Inflammatory macrophage (primary cell): ENCODE results near the gene NRIP1.
"Not testable (repeated sequence)": the region's sequence is repeated elsewhere in the genome, so short reads cannot be mapped to it uniquely, and the experiment has no call there.

Experiments used
- DNase-seq, 2 donors: peaks; one replicate each; pipeline ENCODE4 v3.0.0-alpha.2; 2020 to 2022

NRIP1 gene

GRCh38 chr21:14972678-14973077 lies 92.1 kb downstream of the NRIP1 start:
- no peak for DNase-seq

DNA sequence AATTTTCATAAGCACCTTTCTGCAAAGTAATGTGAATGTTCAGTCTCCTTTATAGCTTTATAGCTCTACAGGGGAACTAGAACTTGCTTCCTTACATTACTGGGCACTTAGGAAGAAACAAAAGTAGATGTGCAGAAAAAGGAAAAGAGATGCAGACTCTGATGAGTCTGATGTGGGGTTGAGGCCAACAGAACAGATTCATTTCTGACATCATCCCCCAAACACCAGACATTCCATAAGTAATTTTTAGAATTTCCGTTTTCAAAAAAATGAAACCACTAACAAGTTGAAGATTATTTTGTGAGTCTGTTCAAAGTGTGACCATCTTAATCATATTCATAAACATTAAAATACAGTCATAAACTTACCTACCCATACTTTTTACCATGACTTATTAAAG lies 96.0 kb downstream of the NRIP1 start:
- DNase-seq = no peak

DNA sequence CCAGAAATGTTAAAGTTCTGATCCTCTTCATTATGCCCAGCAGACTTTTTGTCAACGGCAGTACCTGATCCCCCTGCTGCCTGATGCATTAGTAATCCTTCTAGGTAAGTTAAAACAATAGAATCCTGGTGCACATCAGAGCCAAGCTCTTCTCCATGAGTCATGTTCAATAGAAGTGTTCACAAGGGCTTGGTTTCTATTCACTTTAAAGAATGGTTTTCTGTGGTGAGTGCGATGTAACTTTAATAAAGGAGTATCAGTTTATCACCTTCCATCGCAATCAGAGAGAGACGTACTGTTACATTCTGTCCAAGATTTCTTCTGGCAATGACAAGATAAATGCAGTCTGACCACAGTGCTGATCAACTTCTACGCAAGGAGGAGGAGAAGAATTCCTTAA lies 96.8 kb downstream of the NRIP1 start:
- DNase-seq = no peak

GRCh38 chr21:14964621-14965020 lies 100.2 kb downstream of the NRIP1 start:
- peak; percentile 65 to 66 for DNase-seq

GRCh38 chr21:14962217-14962616 lies 102.6 kb downstream of the NRIP1 start:
- no peak for DNase-seq

DNA sequence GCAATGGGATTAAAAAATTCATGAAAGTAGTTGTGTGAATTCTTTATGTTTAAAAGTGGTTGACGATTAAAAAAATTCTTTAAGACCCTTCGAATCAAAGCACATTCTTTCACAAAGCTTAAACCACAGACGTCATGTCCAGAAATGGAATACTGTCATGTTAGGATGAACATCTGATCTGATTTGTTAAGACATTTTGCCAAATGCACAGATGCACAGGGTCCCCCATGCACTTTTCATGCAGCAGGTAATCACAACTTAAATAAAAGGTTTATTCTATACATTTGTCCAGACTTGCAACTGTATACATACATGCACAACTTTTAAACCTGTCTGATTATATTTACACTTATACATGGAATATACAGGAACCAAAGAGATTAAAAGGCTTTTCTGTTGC lies 103.3 kb downstream of the NRIP1 start:
- DNase-seq = no peak

DNA sequence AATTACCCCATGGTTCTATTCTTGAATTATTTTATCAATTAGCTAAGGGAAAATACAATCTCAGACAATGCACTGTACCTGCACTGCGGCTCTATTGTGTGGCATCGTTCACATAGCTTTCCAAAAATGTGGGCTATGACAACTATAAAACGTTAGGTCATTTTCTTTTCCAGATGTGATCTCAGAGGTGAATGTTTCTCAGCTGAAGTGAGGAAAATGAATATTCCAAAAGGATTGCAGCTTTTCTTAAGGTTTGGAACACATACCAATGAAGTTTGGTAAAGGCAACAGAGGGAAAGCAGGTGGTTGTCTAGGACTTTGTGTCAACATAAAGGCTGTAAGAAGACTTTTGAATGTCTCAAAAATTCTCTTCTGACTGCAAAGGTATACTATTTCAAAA lies 105.5 kb downstream of the NRIP1 start:
- no peak for DNase-seq

DNA sequence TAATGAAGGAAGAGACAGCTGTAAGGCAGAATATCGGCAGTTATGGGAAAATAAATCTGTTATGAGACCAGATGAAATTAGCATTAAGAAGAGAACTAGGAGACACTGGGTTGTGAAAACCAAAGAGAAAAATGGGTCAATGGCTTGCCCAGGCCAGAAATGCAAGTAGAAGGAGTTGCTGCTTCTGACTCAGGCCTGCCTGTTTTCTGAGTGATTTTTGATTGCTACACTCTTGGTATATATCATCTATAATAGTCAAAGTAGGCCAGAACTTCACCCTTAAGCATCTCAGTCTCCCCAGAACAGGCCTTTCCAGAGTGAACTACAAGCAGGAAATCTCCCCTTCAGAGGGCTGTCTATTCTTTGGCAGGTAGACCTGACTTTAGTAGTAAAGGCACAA lies 107.0 kb downstream of the NRIP1 start:
- no peak for DNase-seq

DNA sequence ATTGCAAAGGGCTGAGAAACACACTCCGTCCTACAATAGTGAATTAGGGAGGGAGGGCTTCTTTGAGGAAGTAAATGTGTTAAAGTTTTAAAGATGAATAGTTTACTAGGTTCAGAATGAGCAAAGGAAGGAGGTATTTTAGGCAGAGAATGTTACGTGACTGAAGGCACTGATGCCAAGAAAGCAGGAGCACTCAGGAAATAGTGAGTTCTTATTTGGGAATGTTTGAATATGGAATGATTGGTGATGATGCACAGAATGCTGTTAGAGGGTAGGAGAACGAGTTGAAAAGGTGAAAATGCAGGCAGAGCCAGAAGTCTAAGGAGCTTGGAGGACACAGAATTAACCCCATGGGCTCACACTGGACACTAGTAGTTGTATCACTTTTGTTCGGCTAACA lies 108.0 kb downstream of the NRIP1 start:
- DNase-seq = no peak

DNA sequence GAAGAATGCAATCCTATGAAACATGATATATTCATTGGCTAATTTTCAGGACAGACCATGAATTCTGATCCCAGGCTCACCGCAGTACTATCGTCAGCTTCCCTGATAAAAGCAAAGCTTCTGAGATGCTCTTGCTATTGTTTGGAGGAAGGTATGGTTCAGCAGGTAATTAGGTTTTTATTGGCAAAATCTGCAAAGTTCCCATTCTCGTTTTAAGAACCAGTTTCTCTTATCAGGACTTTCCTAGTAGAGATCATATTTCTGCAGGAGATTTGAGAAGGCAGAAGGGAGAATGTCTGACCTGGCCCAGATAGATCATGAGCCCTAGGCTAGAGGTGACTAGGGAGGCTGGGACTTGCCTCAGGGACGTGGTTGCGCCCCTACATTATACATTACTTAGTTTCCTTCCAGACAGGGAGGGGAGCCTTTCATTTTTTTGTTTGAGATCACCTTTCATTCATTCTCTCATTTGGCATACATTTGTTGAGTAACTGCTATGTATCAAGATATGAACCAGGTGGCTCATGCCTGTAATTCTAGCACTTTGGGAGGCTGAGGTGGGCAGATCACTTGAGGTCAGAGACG lies 108.8 kb downstream of the NRIP1 start:
- DNase-seq = no peak

DNA sequence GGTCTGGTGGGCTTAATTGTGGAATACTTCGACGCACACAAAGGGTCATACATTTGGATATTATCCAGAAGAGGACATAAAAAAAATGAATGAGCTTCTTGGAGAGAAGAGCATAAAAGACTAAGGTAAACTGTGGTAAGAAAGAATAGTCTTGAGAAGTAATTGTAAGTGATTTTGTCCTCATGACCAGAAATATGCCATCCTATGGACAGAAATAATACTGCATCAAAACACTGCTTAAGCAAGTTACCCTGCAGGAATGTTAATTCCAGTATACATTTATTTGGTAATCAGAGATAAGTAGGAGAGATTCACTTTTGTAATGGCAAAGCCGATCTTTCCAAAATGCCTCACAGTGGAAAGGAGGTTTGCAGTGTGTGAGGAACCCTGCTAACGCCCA lies 111.9 kb downstream of the NRIP1 start:
- DNase-seq = peak in 1 of 2 donors; percentile 14

DNA sequence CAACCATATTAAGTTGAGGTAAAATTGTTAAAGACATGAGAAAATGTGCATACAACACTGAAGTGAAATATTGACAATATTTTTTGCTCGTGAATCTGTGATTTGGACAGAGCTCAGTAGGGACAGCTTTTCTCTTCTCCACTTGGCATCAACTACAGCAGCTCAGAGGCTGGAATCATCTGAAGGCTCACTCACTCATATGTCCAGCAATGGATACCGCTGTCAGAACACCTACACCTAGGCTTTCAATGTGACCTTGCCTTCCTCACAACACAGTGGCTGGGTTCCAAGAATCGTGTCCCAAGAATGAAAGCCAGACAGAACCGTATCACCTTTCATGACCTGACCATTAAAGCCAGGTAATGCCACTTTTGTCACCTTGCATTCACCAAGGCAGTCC lies 115.2 kb downstream of the NRIP1 start:
- DNase-seq = no peak

- no peak for DNase-seq
Observed at GRCh38 chr21:14947613-14948160, 117.1 kb downstream of the NRIP1 start.

- no peak for DNase-seq
Observed at GRCh38 chr21:14945176-14945575, 119.6 kb downstream of the NRIP1 start.

DNA sequence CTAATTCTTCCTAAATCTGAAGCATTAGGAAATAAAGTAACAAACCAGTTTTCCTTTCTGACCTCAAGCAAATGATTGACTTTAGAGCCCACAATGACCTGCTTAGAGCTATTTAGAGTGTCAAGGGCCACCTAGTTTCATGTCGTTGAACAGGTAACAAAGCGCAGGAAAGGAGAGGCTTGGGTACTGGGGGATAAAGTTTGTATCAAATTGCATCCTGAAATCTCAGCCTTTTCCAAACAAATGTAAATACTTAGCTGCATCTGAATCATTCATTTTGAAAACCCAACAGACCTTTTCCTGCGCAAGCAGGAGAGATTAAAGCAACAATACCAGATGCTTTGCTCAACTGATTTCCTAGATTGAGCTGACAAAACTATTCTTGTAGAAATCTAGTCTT lies 121.2 kb downstream of the NRIP1 start:
- DNase-seq = no peak

DNA sequence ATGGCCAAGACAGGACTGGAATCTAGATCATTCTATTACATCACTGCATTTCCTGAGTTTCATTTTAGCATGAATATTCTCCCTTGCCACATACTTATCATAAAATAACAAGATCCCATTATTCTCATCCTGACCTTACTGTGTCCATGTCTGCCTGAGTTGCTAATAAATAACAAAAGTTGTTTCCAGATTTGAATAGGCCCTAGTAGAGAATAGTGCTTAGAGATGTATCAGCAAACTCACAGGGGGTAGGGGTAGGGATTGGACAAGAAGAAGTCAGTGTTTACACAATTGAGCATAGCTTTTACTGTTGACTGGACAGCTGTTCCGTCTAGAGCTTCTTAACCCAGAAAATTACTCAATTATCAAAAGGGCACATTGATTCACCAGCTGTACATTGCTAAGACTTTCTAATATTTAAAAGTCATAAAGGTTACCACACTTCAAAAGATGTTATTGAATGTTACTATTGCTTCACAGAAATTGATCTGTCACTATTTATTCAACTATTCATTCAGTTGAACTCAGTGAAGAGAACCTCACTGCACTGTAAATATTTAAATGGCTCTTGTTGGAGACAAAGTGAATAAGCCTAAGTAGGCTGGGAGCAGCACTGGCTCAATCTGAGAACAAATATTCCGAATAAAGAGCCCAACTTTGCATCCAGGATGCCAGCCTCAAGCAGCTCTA lies 121.9 kb downstream of the NRIP1 start:
- DNase-seq = no peak

GRCh38 chr21:14927324-14927723 lies 137.5 kb downstream of the NRIP1 start:
- DNase-seq = not testable (repeated sequence)

DNA sequence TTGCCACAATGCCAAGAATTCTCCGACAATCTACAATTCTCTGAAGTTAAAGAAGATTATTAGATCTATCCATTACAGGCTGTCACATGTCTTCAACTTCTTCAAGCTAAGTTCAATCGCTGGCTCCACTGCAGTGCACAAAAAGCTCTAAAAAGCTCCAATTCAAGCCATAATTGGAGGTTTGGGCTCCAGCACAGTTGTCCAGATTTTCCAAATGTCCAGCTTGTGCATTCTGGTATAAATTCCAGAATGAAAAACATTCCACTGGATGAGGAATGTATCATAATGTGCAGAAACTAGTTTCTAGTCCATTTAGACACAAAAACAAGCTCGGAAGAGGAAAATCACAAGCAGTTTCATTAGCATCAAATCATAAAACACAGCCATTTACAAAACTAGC lies 138.6 kb downstream of the NRIP1 start:
- no peak for DNase-seq

DNA sequence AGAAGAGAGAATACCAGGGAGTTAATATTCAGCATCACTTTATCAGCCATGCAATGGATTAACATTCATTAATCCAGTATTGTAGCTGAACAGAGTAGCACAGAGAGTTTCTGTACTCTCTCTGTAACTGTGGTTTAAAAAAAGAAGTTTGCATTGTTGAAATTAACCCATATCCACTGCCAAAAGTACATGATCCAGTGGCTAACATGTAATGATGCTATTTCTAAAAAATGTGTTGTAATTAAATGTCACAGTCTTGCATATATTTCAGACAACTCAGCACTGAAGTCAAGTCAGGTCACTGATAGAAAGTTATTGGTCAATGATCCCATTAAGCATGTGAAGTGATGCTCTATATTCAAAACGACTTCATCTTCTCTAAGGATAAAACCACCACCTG lies 141.3 kb downstream of the NRIP1 start:
- no peak for DNase-seq

DNA sequence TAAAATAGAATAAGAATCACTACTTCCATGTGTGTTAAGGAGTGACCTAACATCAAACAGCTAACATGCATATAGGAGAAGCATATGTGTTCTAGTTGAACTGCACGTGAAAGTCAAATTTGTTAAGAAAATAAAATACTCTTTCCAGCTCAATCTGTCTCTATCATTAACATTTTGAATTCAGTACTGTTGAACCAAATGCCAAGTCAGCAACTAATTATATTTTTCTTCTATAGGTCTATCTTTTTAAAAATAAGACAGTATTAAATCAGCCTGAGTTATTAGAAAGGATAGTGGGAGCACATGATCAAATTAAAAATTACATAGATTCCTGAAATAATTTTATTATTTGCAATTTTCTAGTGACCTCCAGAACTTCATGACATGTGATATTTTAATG lies 141.8 kb downstream of the NRIP1 start:
- no peak for DNase-seq

- DNase-seq = no peak
Observed at GRCh38 chr21:14918527-14918926, 146.3 kb downstream of the NRIP1 start.

DNA sequence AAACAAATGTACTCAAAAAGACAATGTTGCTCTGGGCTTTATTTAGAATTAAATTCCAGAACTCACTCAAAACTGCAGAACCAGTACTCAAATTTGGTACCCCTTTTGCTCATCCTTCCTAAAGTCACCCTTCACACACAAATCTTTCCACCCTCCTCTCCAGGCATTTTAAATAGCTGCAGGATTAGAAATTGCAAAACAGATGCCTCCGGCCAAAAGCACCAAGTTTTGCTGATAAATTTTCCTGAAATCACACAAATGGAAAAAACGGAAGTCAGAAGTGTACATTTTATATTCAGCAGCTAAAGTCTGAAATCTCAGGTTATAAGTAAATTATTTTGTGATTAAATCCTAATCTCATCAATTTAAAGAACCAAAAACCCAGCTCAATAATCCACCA lies 147.0 kb downstream of the NRIP1 start:
- DNase-seq = no peak

GRCh38 chr21:14916676-14917141 lies 148.1 kb downstream of the NRIP1 start:
- no peak for DNase-seq

- no peak for DNase-seq
Observed at GRCh38 chr21:14913638-14914037, 151.2 kb downstream of the NRIP1 start.

DNA sequence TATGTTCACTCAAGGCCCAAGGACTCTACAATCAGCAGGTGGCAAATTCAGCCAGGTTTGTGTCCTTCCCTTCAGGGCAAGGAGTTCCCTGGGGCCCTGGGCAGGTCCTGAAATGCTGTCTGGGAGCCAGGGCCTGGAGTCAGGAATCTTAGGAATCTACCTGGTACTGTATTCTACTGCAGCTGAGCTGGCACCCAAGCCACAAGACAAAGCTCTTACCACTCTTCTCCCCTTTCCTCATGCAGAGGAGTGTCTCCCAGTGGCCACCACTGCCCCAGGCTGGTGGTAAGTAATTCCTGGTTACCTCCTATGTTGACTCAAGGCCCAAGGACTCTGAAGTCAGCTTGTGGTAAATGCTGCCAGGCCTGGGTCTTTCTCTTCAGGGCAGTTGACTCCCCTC lies 153.4 kb downstream of the NRIP1 start:
- DNase-seq = no peak
